GM12864 (cell line): Measurements from ENCODE around the gene ELL2.
"Not testable (repeated sequence)": the region's sequence is repeated elsewhere in the genome, so short reads cannot be mapped to it uniquely, and the experiment has no call there.

Experiments used
- DNase-seq: peaks from one replicate; pipeline ENCODE4 v3.0.0-alpha.2; 2011; ENCODE audit warnings: low read depth
- H3K4me3 ChIP-seq: 2 replicates; pipeline ENCODE4 v1.5.1; 2011; ENCODE audit warnings: mild to moderate bottlenecking, low read depth, low read length, control low read depth
- CTCF ChIP-seq: IDR thresholded peaks from 2 replicates; pipeline ENCODE4 v1.5.1; 2011; ENCODE audit warnings: low read depth, mild to moderate bottlenecking, moderate library complexity, low read length, control low read depth, inconsistent platforms; ENCODE audit errors: missing control alignments

The ELL2 gene

GRCh38 chr5:95909738-95910137, 51.9 kb downstream of the ELL2 start:
- no peak for DNase-seq
- TF ChIP-seq CTCF = no peak
- H3K4me3 ChIP-seq = no peak overlapping the region

GRCh38 chr5:95908799-95909198, 52.9 kb downstream of the ELL2 start:
- no peak for DNase-seq
- TF ChIP-seq CTCF = no peak
- H3K4me3 ChIP-seq = no peak overlapping the region

GRCh38 chr5:95907740-95908706, 53.6 kb downstream of the ELL2 start:
- no peak for TF ChIP-seq CTCF
- DNase-seq = no peak
- no peak overlapping the region for H3K4me3 ChIP-seq

GRCh38 chr5:95907067-95907705, 54.5 kb downstream of the ELL2 start:
- no peak overlapping the region for H3K4me3 ChIP-seq
- DNase-seq = no peak
- TF ChIP-seq CTCF = no peak

- not testable (repeated sequence) for DNase-seq, H3K4me3 ChIP-seq
Measured at GRCh38 chr5:95906398-95906797, 55.3 kb downstream of the ELL2 start.

- no peak for DNase-seq
- H3K4me3 ChIP-seq = no peak overlapping the region
- TF ChIP-seq CTCF = no peak
Measured at GRCh38 chr5:95904827-95905226, 56.8 kb downstream of the ELL2 start.

- no peak overlapping the region for H3K4me3 ChIP-seq
- no peak for DNase-seq
- no peak for TF ChIP-seq CTCF
Measured at GRCh38 chr5:95903838-95904237, 57.8 kb downstream of the ELL2 start.
